NCI-H82 treated with DMSO at 0.1 percent for 48 hours (cell line): ENCODE measurements around the gene DNAH7.
"Not testable (repeated sequence)": the region's sequence is repeated elsewhere in the genome, so short reads cannot be mapped to it uniquely, and the experiment has no call there.

ENCODE experiments used
- DNase-seq: peaks from one replicate; lab custom pipeline; 2025; ENCODE audit not compliant: unreplicated experiment; lab: John Stamatoyannopoulos, UW

DNAH7 gene

GRCh38 chr2:195984923-195985726 is 83.5 kb downstream of the DNAH7 start:
- DNase-seq, result no peak

GRCh38 chr2:195967336-195967735 is 101.3 kb downstream of the DNAH7 start:
- DNase-seq, result no peak

- no peak for DNase-seq
These were observed 106.8 kb downstream of the DNAH7 start for GRCh38 chr2:195961873-195962272.

- no peak for DNase-seq
These were observed 109.3 kb downstream of the DNAH7 start for GRCh38 chr2:195959341-195959740.

- no peak for DNase-seq
These were observed 111.9 kb downstream of the DNAH7 start for GRCh38 chr2:195956725-195957124.

GRCh38 chr2:195945056-195945455 is 123.6 kb downstream of the DNAH7 start:
- no peak for DNase-seq

- no peak for DNase-seq
These were observed 131.5 kb downstream of the DNAH7 start for GRCh38 chr2:195937176-195937575.

- DNase-seq, result no peak
These were observed 134.2 kb downstream of the DNAH7 start for GRCh38 chr2:195934484-195934883.

GRCh38 chr2:195929531-195929930 is 139.1 kb downstream of the DNAH7 start:
- DNase-seq, result no peak

- no peak for DNase-seq
These were observed 143.5 kb downstream of the DNAH7 start for GRCh38 chr2:195925120-195925519.

GRCh38 chr2:195923889-195924288 is 144.7 kb downstream of the DNAH7 start:
- DNase-seq, result no peak

GRCh38 chr2:195917021-195917600 is 151.5 kb downstream of the DNAH7 start:
- not testable (repeated sequence) for DNase-seq

- no peak for DNase-seq
These were observed 156.6 kb downstream of the DNAH7 start for GRCh38 chr2:195912079-195912478.

- no peak for DNase-seq
These were observed 158.1 kb downstream of the DNAH7 start for GRCh38 chr2:195910570-195910969.

- no peak for DNase-seq
These were observed 158.7 kb downstream of the DNAH7 start for GRCh38 chr2:195909926-195910325.

GRCh38 chr2:195907474-195907873 is 161.2 kb downstream of the DNAH7 start:
- no peak for DNase-seq

- no peak for DNase-seq
These were observed 164.7 kb downstream of the DNAH7 start for GRCh38 chr2:195903956-195904355.

GRCh38 chr2:195902857-195903256 is 165.8 kb downstream of the DNAH7 start:
- no peak for DNase-seq

- DNase-seq, result no peak
These were observed 169.4 kb downstream of the DNAH7 start for GRCh38 chr2:195899226-195899625.

- peak; percentile 6 for DNase-seq
These were observed 170.0 kb downstream of the DNAH7 start for GRCh38 chr2:195898505-195899191.

- no peak for DNase-seq
These were observed 177.6 kb downstream of the DNAH7 start for GRCh38 chr2:195891081-195891480.

- no peak for DNase-seq
These were observed 189.5 kb downstream of the DNAH7 start for GRCh38 chr2:195879153-195879552.
